Stimulated activated CD8-positive, alpha-beta memory T cell treated with anti-CD3 and anti-CD28 coated beads, Interleukin-4, amount 100 ng/mL, for 48 hours (primary cell): ENCODE measurements around the gene MICAL3.

Experiments used
- DNase-seq: peaks from one replicate; pipeline ENCODE4 v3.0.0-alpha.2; 2020

MICAL3 gene

DNA sequence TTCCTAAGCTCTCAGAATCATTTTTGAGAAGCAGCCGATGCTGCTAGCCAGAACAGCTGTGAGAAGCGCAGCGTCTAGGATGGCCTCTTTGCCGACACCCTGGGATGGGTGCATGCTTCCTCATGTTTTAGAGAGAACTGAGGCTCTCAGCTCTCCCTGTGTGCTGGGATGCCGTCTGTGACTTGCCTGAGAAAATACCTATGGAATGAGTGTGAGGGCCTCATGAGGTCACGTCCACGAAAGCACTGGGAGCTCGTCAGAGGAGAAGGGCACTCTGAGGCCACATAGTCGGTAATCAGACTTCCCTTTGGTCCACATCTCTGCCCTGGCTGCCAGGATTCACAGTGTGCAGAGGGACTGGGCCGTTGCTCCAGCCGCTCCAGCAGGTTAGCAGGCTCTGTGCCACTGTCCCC lies 54.7 kb downstream of the MICAL3 start:
- DNase-seq: no peak

- no peak for DNase-seq
Measured at GRCh38 chr22:17968126-17968525, 56.2 kb downstream of the MICAL3 start.

DNA sequence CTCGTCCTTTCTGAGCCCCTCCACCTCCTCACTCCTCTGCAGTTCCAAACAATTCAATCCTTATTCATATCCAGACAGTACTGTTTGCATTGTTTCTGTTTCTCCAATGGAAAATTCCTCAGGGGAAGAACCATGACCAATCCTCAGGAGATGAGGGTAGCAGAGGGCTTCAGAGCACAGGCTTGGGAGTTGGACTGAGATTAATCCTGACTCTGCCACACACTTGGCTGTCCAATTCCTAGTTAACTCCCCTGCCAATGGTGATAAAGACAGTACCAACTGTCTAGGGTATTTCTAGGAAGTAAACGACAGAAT lies 58.0 kb downstream of the MICAL3 start:
- no peak for DNase-seq

GRCh38 chr22:17965538-17966402 lies 58.6 kb downstream of the MICAL3 start:
- DNase-seq: no peak

- no peak for DNase-seq
Measured at GRCh38 chr22:17964643-17965042, 59.7 kb downstream of the MICAL3 start.

DNA sequence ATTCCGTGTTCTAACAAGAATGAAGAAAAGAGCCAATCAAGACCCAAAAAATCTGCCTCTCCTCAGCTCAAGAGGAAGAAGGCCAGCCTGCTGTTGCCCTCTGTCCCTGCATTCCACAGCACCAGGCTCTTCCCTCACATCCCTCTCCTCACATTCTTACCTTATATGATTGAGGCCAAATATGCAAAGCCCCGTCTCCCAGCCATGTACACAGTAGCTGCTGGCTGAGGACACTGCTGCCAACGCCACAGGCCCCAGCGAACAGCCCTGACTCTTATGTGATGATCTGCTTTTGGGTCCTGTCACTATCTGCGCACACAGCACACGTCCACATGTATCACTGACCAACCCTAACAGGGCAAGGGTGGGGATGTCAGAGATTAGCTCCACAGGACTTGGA lies 60.2 kb downstream of the MICAL3 start:
- DNase-seq: no peak

DNA sequence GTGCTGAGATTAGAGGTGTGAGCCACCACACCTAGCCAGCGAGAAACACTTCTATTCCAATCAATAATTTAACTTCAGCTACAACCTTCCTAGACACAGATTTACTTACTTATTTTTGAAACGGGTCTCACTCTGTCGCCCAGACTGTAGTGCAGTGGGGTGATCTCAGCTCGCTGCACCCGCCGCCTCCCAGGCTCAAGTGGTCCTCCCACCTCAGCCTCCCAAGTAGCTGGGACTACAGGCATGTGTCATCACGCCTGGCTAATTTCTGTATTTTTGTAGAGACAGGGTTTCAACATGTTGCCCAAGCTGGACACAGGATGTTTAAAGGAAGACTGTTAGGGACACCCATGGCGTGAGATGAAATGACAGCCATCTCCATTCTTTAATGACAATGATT lies 61.3 kb downstream of the MICAL3 start:
- DNase-seq: no peak

GRCh38 chr22:17962168-17962567 lies 62.2 kb downstream of the MICAL3 start:
- DNase-seq: no peak

- no peak for DNase-seq
Measured at GRCh38 chr22:17961446-17961729, 63.0 kb downstream of the MICAL3 start.

GRCh38 chr22:17960695-17961445 lies 63.5 kb downstream of the MICAL3 start:
- DNase-seq: no peak

GRCh38 chr22:17960011-17960410 lies 64.3 kb downstream of the MICAL3 start:
- no peak for DNase-seq

- no peak for DNase-seq
Measured at GRCh38 chr22:17958166-17958565, 66.2 kb downstream of the MICAL3 start.

DNA sequence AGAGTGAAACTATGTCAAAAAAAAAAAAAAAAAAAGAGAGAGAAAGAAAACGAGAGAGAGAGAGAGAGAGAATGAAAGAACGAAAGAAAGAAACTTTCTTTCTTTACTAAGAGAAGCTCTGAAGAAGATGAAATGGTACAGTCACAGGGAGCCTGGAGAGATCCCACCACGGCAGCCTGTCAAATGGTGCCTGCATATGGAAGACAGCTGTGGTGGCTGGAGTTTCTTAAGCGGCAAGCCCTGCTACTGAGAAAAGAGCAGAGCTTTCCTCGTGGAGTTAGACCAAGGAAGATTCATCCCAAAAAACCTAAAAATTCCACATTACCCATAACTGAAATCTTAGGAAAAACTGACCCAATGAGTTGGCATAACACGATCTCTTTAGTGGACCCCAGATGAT lies 66.7 kb downstream of the MICAL3 start:
- no peak for DNase-seq

DNA sequence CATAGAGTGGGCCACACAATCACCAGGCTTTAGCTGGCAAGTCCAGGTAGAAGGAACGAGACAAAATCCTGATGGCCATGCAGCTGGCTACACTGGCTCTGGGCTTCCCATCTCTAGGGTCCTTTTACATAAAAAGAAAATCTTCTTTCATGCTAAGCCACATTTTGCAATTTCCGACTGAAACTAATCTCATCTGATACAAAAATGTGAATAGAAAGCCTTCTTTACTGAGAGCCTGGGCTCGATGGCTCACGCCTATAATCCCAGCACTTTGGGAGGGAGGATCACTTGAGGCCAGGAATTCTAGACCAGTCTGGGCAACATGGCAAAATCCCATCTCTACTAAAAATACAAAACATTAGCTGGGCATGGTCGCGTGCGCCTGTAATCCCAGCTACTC lies 67.2 kb downstream of the MICAL3 start:
- DNase-seq: no peak

GRCh38 chr22:17956630-17957029 lies 67.7 kb downstream of the MICAL3 start:
- no peak for DNase-seq

- no peak for DNase-seq
Measured at GRCh38 chr22:17955590-17956379, 68.6 kb downstream of the MICAL3 start.

DNA sequence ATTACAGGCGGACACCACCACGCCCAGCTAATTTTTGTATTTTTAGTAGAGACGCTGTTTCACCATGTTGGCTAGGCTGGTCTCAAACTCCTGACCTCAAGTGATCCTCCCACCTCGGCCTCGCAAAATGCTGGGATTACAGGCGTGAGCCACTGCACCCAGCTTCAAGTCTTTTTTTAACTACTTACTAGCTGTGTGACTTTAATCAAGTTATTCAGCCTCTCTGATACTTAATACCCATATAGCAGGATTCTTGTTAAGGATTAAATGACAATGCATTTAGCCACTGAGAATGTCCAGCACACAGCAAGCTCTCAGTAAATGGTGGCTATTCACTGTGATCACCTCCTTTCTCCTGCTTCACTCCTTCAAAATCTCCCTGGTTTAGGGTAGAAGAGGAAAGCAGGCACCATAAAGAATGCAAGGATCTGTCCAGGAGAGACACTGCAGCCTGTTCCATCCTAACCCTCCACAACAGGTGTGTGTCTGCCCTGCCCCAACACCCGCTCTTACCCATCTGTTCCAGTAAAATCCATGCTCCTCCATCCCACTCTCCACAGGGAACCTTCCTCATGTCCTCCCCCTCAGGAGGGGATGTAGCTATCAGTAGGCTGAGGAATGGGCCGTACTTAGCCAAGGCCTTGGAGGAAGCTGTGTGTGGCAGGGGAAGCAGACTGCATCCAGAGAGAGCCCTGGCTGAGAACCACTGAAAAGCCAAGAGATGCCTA lies 69.3 kb downstream of the MICAL3 start:
- DNase-seq: no peak

DNA sequence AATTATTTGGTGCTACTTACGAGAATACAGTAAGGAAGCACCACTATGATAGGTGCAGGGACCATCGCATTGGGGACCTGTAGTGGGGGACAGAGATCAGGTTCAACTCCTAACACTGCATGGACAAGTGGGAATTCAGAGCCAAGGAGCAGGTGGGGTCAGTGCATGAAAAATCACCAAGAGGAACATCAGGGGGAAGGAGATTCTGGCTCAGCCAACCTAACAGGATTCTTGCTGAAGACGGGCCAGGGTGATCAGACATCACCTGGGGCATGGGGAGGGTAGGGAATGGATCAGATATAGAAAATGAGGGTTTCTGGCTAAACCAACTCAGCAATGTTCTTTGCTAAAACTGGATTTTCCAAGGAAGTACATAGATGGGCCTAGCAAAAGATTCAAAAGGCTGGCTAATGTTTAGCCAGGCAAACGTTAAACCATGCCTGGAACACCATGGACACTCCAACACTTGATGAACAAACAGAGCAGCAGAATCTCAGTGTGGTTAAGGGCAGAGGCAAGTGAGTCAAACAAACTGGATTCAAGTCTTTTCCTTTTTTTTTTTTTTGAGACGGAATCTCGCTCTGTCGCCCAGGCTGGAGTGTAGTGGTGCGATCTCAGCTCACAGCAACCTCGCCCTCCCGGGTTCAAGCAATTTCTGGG lies 70.0 kb downstream of the MICAL3 start:
- no peak for DNase-seq

- DNase-seq: no peak
Measured at GRCh38 chr22:17953147-17953546, 71.2 kb downstream of the MICAL3 start.

DNA sequence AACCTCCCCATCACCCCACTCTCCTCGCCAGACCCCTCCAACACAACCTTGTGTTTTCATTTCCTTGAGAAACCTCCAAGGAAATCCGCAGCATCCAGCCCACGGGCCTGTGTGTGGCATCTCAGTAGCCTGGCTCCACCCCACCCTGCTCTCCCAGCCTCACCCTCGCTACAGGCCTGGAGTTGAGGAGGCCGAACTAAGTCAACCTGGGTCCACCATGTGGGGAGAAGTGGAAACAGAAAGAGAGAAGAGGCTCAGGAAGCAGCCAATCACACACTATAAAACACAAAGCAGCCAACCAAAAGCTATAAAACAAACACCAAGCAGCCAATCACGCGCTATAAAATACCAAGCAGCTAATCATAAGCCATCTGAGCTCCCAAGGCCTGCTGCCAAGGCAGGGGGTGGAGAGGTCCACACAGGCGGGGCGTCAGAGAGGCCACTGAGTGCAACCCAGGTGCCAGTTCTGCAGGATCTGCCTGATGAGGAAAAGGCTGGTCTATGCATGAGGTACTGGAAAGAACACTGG lies 72.0 kb downstream of the MICAL3 start:
- DNase-seq: no peak

- DNase-seq: no peak
Measured at GRCh38 chr22:17951315-17951714, 73.0 kb downstream of the MICAL3 start.

DNA sequence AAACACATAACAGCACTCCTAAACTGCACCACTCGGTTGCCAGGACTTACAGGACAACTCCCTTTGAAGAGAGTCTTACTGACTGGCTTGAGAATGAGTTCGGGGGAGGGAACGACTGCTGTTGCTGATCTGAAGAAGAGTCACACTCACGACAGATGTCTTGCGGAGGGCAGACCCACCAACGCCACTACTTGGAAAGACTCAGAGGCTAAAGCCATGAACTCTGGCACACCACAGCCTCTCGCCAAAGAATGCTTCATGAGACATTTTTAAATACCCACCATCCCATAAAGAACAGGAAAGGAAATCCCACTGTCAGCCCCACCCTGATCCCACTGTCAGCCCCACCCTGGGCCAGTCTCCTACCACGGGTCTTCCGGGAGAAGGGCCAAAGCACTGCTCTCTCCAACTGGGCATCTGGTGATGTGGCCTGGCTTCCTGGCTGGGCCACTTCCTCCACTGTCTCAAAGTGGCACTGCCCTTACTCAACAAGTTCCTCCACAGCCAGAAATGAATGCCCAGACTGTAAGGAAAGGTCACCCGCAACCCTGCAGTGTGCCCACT lies 73.6 kb downstream of the MICAL3 start:
- no peak for DNase-seq
